Measurements from ENCODE around the gene GNAO1. TPM values are rescaled to one million over a fixed set of nuclear protein-coding genes. Genes with fewer than 3 reads are reported as not detected.

GNAO1 gene
- polyA plus RNA-seq, 3 donors: not detected

- no peaks in the 10 kb centered on the region for H3K79me2 ChIP-seq (ENCODE audit: insufficient read depth, low read length)
- Mint-ChIP-seq H3K9me3 (peaks cover 0 to 1% (median 0%) of the 10 kb centered on the region in 7 donors), H3K36me3 (no peaks in the 10 kb centered on the region), H3K4me1 (no peaks in the 10 kb centered on the region), H3K27me3 (ENCODE audit: low read depth in 3 of 3) (peaks cover 2 to 4% (median 2%) of the 10 kb centered on the region in 3 donors), H3K4me3 (no peak overlapping the region), H3K27ac (no peak overlapping the region)
- no peak for TF ChIP-seq CTCF (IDR thresholded peaks at IDR 0.05)
- no peak overlapping the region for H2AFZ ChIP-seq (ENCODE audit: insufficient read depth, low read depth, low read length, poor library complexity, severe bottlenecking)
- DNase-seq: no peak
- no peak overlapping the region for H3K4me2 ChIP-seq (replicated peaks; ENCODE audit: extremely low read depth, low read length, poor library complexity, severe bottlenecking)
- 100% methylated on average over 2 of the region's 2 CpGs for WGBS (ENCODE audit: insufficient coverage)
- no peak overlapping the region for H3K9ac ChIP-seq (ENCODE audit: insufficient read depth, low read length, poor library complexity, severe bottlenecking)
- H3K36me3 ChIP-seq (replicated peaks in 1 of 2; ENCODE audit: control insufficient read depth in 1 of 2, insufficient read depth in 2 of 2, low read length in 2 of 2): no peaks in the 10 kb centered on the region
- intact Hi-C loops (cut with micrococcal nuclease): no loop called here
- H3K4me1 ChIP-seq (ENCODE audit: control insufficient read depth in 1 of 2, insufficient read depth in 2 of 2, low read length in 2 of 2): no peaks in the 10 kb centered on the region
- H3K4me3 ChIP-seq (replicated peaks in 1 of 3; ENCODE audit: low read depth in 2 of 3, low read length in 3 of 3): no peak overlapping the region
- no peaks in the 10 kb centered on the region for H4K20me1 ChIP-seq (ENCODE audit: insufficient read depth, low read length)
- no peaks in the 10 kb centered on the region for H3K9me3 ChIP-seq (replicated peaks in 1 of 2; ENCODE audit: control insufficient read depth in 1 of 2, insufficient read depth in 1 of 2, low read length in 2 of 2)
- no peaks in the 10 kb centered on the region for H3K27me3 ChIP-seq (ENCODE audit: control insufficient read depth in 2 of 2, insufficient read depth in 2 of 2, low read length in 2 of 2)
- no peak overlapping the region for H3K27ac ChIP-seq (ENCODE audit: low read depth in 1 of 2, low read length in 2 of 2)
Measured at GRCh38 chr16:56241596-56241995, 50.3 kb downstream of the GNAO1 start.

GRCh38 chr16:56242740-56243139, 51.5 kb downstream of the GNAO1 start:
- Histone ChIP-seq H3K9ac (ENCODE audit: insufficient read depth, low read length, poor library complexity, severe bottlenecking) (no peak overlapping the region), H3K36me3 (replicated peaks in 1 of 2; ENCODE audit: control insufficient read depth in 1 of 2, insufficient read depth in 2 of 2, low read length in 2 of 2) (no peaks in the 10 kb centered on the region), H3K4me2 (replicated peaks; ENCODE audit: extremely low read depth, low read length, poor library complexity, severe bottlenecking) (no peak overlapping the region), H3K4me3 (replicated peaks in 1 of 3; ENCODE audit: low read depth in 2 of 3, low read length in 3 of 3) (no peak overlapping the region), H3K4me1 (ENCODE audit: control insufficient read depth in 1 of 2, insufficient read depth in 2 of 2, low read length in 2 of 2) (no peaks in the 10 kb centered on the region), H3K9me3 (replicated peaks in 1 of 2; ENCODE audit: control insufficient read depth in 1 of 2, insufficient read depth in 1 of 2, low read length in 2 of 2) (no peaks in the 10 kb centered on the region), H3K79me2 (ENCODE audit: insufficient read depth, low read length) (no peaks in the 10 kb centered on the region), H4K20me1 (ENCODE audit: insufficient read depth, low read length) (no peaks in the 10 kb centered on the region), H2AFZ (ENCODE audit: insufficient read depth, low read depth, low read length, poor library complexity, severe bottlenecking) (no peak overlapping the region), H3K27ac (ENCODE audit: low read depth in 1 of 2, low read length in 2 of 2) (no peak overlapping the region), H3K27me3 (ENCODE audit: control insufficient read depth in 2 of 2, insufficient read depth in 2 of 2, low read length in 2 of 2) (no peaks in the 10 kb centered on the region)
- DNase-seq: no peak
- no peak for TF ChIP-seq CTCF (IDR thresholded peaks at IDR 0.05)
- Mint-ChIP-seq H3K27ac (no peak overlapping the region), H3K4me3 (no peak overlapping the region), H3K4me1 (no peaks in the 10 kb centered on the region), H3K27me3 (ENCODE audit: low read depth in 3 of 3) (peaks cover 2 to 4% (median 2%) of the 10 kb centered on the region in 3 donors), H3K36me3 (no peaks in the 10 kb centered on the region), H3K9me3 (peaks cover 0 to 1% (median 0%) of the 10 kb centered on the region in 7 donors)
- WGBS (ENCODE audit: insufficient coverage): no CpG with 5 or more reads among the region's 4 CpGs
- intact Hi-C loops (cut with micrococcal nuclease): no loop called here

Data from CD14-positive monocyte (primary cell).